AG04450 (cell line): ENCODE results near the gene NTPCR. TPM values are rescaled to one million over a fixed set of nuclear protein-coding genes. Genes with fewer than 3 reads are reported as not detected.

Experiments used
- CTCF ChIA-PET: fragments of 300-600, 350-600 bp; formaldehyde crosslinking; extraction: SDS; loops from one replicate; lab custom pipeline; 2022; ENCODE audit warnings: antibody characterized with exemption, inconsistent platforms; lab: Charles Lee
- POLR2A ChIA-PET: fragments of 350-600 bp; formaldehyde crosslinking; extraction: SDS; loops from one replicate; lab custom pipeline; 2021; ENCODE audit warnings: antibody characterized with exemption, inconsistent platforms; lab: Yijun Ruan, JAX
- DNase-seq: peaks from one replicate; pipeline ENCODE4 v3.0.0-alpha.2; 2011; ENCODE audit warnings: low read depth, low spot score
- H3K27ac ChIP-seq: one replicate; pipeline ENCODE4 v1.5.1; 2012; ENCODE audit warnings: low read depth, low read length, control low read depth
- H3K27me3 ChIP-seq: one replicate; pipeline ENCODE4 v1.6.0; 2012; ENCODE audit warnings: low read length; ENCODE audit not compliant: control insufficient read depth, insufficient read depth
- H3K4me3 ChIP-seq: 2 replicates; pipeline ENCODE4 v1.5.1; 2011; ENCODE audit warnings: mild to moderate bottlenecking, low read depth, low read length, control low read depth
- H3K9me3 ChIP-seq: 2 replicates; pipeline ENCODE4 v1.5.1; 2012; ENCODE audit warnings: low read length; ENCODE audit not compliant: control insufficient read depth, insufficient read depth
- polyA plus RNA-seq: library from polyadenylated mRNA; depleted of rRNA; stranded (reverse); fragments of >200 nt; gene quantifications from 2 replicates; pipeline ENCODE4 v1.2.3, GENCODE V29; 2011
- TF ChIP-seq, protein P1 (sequence below): IDR thresholded peaks from 2 replicates; pipeline ENCODE4 v1.5.1; 2011; ENCODE audit warnings: low read depth, low read length, control low read depth, inconsistent platforms

The NTPCR gene
- polyA plus RNA-seq, 1 experiment: 59.0 TPM

DNA sequence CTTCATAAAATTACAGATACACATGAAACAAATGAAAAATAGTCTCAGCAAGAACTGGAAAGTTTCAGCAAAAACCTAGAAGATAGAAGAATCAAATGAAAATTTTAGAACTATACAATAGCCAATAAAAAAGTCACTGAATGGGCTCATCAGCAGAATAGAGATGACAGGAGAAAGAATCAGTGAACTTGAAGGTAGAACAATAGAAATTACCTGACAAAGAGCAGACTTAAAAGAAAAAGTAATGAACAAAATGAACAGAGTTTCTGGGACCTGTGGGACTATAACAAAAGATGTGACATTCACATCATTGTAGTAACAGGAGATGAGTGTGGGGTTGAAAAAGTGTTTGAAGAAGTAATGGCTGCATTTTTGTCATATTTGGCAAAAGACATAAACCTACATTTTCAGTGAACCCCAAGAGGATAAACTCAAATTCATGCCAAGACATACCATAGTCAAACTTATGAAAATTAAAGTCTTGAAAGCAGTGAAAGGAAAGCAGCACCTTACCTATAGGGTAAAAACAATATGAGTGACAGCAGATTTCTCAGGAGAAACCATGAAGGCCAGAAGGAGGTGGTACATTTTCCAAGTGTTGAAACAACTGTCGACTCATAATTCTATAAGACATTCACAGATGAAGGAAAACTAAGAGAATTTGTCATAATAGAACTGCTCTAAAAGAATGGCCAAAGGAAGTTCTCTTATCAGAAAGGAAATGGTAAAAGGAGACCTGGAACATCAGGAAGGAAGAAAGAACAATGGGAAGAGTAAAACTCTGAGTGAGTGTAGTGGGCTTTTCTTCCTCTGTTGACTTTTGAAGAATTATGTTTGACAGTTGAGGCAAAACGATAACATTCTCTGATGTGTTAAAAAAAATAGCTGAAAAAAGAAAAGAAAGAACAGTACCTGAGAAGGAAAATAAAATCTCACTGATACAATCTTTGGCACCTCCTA lies 23.5 kb downstream of the NTPCR start:
- Histone ChIP-seq H3K27ac (no peak overlapping the region), H3K9me3 (peaks cover 6% of the 10 kb centered on the region; the same call in 1 of the 2 replicates), H3K27me3 (no peaks in the 10 kb centered on the region), H3K4me3 (no peak overlapping the region)
- CTCF ChIA-PET: no interaction called here
- POLR2A ChIA-PET: no interaction called here
- TF ChIP-seq, protein P1, sequence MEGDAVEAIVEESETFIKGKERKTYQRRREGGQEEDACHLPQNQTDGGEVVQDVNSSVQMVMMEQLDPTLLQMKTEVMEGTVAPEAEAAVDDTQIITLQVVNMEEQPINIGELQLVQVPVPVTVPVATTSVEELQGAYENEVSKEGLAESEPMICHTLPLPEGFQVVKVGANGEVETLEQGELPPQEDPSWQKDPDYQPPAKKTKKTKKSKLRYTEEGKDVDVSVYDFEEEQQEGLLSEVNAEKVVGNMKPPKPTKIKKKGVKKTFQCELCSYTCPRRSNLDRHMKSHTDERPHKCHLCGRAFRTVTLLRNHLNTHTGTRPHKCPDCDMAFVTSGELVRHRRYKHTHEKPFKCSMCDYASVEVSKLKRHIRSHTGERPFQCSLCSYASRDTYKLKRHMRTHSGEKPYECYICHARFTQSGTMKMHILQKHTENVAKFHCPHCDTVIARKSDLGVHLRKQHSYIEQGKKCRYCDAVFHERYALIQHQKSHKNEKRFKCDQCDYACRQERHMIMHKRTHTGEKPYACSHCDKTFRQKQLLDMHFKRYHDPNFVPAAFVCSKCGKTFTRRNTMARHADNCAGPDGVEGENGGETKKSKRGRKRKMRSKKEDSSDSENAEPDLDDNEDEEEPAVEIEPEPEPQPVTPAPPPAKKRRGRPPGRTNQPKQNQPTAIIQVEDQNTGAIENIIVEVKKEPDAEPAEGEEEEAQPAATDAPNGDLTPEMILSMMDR: no peak
- DNase-seq: no peak

DNA sequence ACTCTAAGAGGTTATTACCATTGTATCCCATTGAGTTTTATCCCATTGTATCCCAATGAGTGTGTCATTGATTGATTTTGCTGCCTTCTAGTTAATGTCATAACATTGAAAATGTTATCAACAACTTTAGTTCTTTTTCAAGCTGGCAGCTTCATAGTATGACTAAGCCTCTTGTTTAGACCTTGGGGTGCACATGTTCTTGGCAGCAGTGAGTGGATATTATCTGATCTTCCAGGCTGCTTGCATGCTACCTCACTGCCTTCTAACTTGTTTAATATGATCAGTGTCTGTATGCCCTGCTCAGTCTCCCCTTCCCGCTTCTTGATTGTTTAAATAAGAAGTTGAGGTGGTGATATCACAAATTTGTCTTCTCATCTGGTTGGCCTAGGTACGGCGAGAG lies 24.6 kb downstream of the NTPCR start:
- Histone ChIP-seq H3K27me3 (no peaks in the 10 kb centered on the region), H3K9me3 (peaks cover 6% of the 10 kb centered on the region; the same call in 1 of the 2 replicates), H3K27ac (no peak overlapping the region), H3K4me3 (no peak overlapping the region)
- no peak for DNase-seq
- ChIA-PET POLR2A (no interaction called here), CTCF (no interaction called here)
- TF ChIP-seq, protein P1: no peak

- TF ChIP-seq, protein P1: no peak
- peak overlapping the region; percentile 39 for H3K27ac ChIP-seq
- no peaks in the 10 kb centered on the region for H3K27me3 ChIP-seq
- ChIA-PET CTCF (interaction anchor here (1.0 kb wide), 1 partner anchor 350 kb away, joined by 3 read pairs; no protein-coding TSS in a partner anchor), POLR2A (interaction anchor here (0.8 to 0.9 kb wide), 2 partner anchors 27 to 41 kb away, joined by 3 read pairs; no protein-coding TSS in a partner anchor)
- H3K9me3 ChIP-seq: no peaks in the 10 kb centered on the region
- DNase-seq: no peak
- H3K4me3 ChIP-seq: no peak overlapping the region
Observed at GRCh38 chr1:232978091-232978634, 27.8 kb downstream of the NTPCR start.

DNA sequence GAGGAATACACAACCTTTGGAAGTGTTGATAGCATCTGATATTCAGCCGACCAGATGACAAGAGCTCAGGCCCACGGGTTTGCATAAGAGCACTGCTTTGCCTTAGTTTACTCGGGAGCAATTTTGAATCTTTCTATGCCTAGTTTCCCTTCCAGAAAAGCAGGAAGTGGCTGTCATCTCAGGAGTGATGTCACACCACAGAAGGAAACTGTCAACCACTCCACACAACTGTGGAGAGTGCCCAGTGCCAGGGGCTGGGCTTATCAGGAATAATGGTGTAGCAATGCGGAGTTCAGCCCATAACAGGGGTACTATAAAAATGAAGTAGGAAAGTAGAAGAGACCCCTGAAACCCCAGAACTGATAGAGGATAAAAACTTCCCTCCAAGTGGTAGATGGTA lies 28.4 kb downstream of the NTPCR start:
- Histone ChIP-seq H3K9me3 (no peaks in the 10 kb centered on the region), H3K27ac (no peak overlapping the region), H3K4me3 (no peak overlapping the region), H3K27me3 (no peaks in the 10 kb centered on the region)
- DNase-seq: no peak
- POLR2A ChIA-PET: interaction anchor here (0.9 kb wide), 1 partner anchor 41 kb away, joined by 3 read pairs; no protein-coding TSS in a partner anchor
- TF ChIP-seq, protein P1: no peak
- CTCF ChIA-PET: interaction anchor here (1.0 kb wide), 1 partner anchor 351 kb away, joined by 3 read pairs; no protein-coding TSS in a partner anchor
